NOMO-1 treated with dmso at 0.1 percent for 144 hours (cell line): ENCODE results near the gene MMD2.
A peak's percentile ranks its signal among the peaks of the same experiment; 100 is the strongest.
"Not testable (repeated sequence)": the region's sequence is repeated elsewhere in the genome, so short reads cannot be mapped to it uniquely, and the experiment has no call there.

Source experiments
- DNase-seq: peaks from one replicate; lab custom pipeline; 2025; ENCODE audit not compliant: unreplicated experiment; lab: John Stamatoyannopoulos, UW

The MMD2 gene

DNA sequence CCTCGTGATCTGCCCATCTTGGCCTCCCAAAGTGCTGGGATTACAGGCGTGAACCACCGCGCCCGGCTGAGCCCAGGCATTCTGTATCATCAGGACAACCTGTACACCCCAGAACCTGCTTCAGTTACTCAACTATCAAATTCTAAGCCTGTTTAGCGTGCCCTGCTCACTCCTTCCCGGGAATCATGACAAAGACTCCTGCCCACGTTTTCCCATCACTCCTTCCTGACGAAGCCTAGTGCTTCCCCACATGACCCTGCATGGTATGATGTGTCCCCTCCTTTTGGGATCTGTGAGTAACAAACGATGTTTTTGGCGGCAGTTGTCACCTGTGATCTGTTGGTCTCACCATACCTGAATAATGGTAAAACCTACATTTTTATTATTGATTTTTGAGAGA is 63.2 kb downstream of the MMD2 start:
- no peak for DNase-seq

DNA sequence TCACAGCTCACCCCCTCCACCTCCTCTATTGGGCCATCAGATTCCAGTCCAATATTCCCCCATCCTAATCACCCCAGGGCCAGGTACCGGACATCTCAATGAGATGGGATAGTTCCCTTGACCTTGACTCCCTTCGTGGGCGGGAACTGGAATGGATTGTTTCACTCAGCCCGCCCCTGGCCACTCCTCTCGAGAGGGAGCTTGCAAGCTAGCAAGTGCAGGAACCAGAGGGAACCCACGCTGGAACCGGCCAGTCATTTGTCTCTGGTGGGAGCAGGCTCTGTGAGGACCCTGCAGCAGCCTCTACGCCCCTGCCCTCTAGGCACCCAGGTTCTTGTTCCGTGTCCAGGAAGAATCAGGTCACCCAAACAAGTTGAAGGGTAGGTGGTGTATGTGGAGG is 64.5 kb downstream of the MMD2 start:
- no peak for DNase-seq

DNA sequence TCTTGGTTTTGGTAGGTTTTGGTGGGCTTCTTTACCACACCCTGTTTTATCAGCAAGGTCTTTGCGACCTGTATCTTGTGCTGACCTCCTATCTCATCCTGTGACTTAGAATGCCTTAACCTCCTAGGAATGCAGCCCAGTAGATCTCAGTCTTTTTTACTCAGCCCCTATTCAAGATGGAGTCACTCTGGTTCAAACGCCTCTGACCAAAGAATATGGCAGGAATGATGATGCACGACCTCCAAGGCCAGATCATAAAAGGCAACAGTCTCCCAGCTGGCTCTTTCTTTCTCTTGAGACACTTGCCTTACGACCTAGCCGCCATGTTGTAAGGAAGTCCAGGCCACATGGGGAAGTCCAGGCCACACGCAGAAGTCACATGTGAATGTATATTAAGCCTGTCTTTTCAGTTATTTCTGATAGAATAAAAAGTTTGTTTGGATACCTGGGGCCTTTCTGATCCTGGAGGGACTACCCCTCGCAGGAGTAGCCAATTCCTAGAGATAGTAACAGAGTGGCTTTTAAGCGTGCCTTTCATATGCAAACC is 65.0 kb downstream of the MMD2 start:
- DNase-seq, result no peak

DNA sequence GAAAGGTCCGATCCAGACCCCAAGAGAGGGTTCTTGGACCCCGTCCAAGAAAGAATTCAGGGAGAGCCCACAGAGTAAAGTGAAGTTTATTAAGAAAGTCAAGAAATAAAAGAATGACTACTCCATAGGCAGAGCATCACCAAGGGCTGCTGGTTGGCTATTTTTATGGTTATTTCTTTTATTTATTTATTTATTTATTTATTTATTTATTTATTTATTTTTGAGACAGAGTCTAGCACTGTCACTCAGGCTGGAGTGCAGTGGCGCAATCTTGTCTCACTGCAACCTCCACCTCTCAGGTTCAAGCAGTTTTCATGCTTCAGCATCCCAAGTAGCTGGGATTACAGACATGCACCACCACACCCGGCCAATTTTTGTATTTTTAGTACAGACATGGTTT is 65.8 kb downstream of the MMD2 start:
- not testable (repeated sequence) for DNase-seq

DNA sequence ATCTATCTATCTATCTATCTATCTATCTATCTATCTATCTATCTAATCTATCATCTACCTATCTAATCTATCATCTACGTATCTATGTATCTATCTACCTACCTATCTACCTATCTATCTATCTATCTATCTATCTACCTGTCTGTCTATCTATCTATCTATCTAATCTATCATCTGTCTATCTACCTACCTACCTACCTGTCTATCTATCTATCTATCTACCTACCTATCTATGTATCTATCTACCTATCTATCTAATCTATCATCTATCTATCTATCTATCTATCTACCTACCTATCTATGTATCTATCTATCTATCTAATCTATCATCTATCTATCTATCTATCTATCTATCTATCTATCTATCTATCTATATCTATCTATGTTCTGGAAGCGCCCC is 67.5 kb downstream of the MMD2 start:
- not testable (repeated sequence) for DNase-seq

DNA sequence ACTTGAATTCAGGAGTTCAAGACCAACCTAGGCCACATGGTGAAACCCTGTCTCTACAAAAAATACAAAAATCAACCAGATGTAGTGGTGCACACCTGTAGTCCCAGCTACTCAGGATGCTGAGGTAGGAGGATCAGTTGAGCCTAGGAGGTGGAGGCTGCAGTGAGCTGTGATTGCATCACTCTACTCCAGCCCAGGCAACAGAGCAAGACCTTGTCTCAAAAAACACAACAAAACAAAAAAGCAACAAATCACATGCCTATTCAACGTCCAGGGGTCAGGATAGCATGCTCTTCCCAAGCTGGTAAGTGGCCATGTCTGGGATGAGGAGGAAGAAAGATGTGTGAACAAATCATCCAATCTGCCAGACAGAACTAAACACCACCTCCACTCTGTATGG is 69.3 kb downstream of the MMD2 start:
- DNase-seq, result no peak

DNA sequence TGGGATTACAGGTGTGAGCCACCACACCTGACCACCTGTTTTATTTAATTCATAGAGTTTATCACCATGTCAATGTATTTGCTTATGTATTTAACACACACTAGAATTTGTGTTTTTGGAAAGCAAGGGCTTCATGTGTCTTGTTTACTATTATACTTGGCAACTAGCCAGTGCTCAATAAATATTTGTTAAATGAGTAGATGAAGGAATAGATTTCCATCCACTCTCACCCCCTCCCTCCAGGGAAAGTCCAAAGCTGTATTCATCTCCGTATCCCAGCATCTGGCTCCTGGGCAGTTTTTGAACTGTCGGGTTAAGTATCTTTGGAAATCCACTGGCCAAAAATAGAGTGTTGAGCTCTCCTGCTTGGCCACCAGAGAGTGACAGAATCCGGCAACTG is 70.8 kb downstream of the MMD2 start:
- no peak for DNase-seq

DNA sequence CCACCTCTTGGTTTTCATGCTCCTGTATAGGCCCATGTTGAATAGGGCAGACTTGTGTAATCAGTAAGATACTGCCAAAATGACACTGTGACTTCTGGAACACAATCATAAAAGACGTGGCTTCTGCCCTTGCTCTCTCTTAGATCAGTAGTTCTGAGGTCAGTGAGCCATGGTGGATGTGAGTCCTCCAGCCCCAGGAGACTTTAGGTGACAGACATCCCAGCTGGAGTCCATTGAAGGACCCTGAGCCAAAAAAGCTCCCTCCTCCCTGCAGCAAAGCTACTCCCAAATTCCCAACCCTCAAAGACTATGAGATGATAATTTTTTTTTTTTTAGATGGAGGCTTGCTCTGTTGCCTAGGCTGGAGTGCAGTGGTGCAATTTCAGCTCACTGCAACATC is 72.3 kb downstream of the MMD2 start:
- DNase-seq, result no peak

DNA sequence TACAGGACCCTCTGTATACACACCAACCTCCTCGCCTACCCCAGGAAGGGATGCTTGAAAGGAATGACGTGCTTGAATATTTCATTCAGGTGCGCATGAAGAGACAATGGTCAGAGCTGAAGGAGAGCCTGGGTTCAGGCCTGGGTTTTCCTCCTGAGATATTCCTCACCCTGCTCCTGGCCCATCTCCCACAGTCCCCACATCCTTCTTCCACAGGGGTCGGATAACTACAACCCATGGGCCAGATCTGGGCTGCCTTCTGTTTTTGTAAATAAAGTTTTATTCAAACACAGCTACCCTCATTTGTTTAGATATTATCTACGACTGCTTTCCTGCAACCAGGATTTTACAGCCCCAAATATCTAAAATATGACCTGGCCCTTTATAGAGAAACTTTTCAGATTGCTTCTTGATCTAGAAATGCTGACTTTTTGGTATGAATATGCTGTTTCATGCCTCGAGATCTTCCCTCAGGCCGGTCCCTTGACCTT is 73.6 kb downstream of the MMD2 start:
- DNase-seq, result no peak

DNA sequence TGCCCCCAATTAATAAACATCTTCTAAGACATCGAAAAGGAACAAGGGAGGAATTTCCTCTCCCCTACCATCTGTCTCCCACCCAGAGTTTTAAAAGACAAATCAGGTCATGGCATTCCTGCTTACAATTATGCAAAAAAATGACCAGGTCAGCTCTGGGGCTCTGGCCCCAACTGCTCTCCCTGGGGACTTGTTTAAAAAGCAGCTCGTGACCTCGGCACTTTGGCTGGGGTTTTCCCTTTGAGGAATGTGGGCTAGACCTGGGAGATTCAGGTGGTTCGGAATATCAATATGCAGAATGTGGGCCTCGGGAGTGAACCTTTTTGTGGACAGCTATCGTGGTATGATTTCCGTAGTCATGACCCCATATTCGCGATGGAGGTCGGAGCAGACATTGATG is 74.8 kb downstream of the MMD2 start:
- no peak for DNase-seq

DNA sequence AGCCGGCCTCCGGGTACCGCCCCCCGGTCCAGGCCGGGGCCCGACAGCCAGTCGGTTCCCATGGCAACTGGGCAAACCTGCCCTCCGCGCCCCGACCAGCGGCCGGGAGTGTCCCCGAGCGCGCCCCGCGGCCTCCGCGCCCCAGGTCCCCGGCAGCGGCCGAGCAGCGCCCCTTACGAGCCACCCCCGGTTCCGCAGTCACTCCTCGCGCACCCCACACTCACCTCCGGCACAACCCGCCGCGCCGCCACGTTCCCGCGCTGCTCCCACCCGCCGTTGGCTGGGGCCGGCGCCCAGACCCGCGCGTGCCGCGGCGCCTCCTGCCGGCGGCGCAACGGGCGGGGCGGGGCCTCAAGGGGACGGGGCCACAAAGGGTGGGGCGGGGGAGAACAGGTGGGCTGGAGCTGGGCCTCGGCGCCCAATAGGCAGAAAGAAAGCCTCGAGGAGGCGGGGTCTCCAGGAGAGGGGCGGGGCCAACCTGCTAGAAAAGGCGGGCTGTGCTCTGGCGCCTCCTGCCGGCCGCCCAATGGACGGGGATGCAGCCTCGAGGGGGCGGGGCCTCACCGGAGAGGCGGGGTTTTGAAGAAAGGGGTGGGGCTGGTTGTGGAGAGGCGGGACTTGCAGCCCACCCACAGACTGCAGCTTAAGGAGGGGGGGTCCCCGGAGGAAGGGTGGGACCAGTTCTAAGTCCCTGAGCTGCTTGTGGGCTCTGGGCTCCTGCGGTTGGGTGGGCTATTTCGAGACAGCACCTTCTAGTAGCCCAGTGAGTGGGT is 75.4 kb downstream of the MMD2 start, which contains the start of gene RADIL:
RADIL (minus strand) TSS at position 345 of the 773 bp plus-strand sequence. CDS start 5,577 bp downstream, outside the sequence.
- DNase-seq, result peak; percentile 45

DNA sequence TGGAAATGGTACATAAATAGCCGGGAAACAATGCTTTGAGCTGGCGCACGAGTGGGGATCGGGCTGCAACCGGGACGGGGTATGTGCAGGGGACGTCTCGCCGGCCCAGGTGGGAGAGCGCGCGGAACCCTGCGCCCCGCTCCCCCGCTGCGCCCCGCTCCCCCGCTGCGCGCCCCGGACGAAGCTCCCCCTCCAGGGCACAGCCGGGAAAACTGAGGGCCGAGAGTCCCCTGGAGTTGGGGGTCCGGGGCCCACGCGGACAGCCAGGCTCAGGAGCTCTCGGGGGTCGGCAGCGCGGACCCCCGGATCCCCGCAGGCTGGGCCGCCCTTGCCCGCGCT is 76.0 kb downstream of the MMD2 start:
- DNase-seq, result no peak

DNA sequence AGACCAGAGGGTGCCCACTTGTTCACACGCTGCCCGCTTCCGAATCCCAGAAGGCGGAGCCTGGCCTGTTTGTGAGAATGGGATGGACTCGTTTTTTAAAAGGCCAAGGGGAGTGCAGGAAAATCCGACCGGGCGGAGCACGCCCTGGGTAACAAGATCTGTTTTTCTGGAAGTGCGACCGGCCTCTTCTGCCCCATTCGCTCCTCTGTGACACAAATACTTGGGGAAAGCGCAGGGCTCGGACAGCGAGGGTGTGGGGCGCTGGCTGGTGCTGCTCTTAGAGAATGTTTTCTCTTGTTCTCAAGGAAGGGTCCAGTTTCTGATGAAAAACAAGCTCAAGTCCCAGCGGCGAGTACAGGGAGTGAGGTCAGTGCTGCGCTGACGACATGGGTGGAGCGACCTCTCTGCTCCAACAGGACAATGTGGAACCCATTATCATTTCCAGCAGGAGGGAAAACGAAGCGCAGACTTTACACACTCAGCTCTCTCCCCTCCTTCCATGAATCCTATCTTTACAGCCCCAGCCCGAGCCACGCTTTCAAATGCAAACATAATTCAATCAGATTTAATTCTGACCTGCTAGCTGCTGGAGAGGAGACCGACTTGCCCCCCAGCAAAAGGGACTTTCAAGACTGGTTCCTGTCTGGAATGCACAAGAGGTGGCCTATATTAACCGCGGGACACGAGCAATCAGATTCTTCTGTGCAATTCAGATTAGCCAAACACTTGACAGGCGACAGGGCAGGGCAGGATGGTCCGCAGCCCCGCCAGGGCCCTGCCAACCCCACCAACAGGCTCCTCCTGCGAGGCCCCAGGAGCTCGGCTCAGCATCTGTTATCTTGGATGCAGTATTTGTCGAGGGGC is 76.6 kb downstream of the MMD2 start:
- no peak for DNase-seq

DNA sequence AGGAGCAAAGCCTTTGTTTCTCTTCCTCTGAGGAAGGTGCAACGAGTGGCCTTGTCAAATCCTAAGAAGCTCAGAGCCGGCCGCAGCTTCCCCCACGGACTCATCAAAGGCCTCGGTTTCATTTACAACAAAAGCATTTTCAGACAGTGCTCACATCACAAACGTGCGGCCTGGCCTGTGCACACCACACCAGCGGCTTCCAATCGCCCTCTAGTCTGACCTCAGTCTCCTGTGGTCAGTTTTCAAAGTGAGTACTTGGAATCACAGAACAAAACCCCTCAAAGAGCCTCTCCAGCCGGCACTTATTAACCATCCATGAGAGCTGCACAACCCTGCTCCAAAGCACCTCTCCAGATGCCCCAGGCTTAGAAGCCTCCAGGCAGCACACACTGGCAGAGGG is 78.8 kb downstream of the MMD2 start:
- no peak for DNase-seq

DNA sequence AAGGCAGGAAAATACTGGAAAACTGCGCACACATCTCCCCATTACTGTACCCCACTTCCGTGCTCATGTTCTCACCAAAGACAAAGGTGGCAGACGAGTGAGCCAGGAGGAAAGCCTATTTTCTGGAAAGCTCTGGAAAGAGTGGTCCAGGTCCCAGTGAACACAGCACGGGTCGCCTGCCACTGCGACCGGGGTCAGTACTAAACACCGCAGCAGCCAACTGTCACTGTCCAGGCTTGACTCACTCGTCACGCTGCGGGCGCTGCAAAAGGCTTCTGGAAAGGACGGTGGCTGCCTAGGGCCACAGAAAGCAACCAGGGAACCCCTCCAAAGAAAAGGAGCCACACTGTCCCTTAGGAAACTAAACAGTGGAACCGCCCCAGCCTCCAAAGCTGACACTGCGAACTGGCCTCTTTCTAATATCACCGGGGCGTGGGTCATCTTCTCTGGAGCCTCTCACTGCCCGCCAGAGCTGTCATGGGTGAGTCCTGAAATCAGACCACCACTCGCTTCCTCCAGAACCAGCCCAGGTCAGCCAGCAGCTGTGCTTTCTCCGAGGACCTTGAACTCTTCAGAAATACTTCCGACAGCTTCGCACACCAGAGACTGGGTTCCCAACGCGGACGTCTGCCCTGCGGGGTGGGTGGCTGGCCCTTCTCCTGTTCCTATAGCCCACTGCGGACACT is 79.4 kb downstream of the MMD2 start:
- no peak for DNase-seq

DNA sequence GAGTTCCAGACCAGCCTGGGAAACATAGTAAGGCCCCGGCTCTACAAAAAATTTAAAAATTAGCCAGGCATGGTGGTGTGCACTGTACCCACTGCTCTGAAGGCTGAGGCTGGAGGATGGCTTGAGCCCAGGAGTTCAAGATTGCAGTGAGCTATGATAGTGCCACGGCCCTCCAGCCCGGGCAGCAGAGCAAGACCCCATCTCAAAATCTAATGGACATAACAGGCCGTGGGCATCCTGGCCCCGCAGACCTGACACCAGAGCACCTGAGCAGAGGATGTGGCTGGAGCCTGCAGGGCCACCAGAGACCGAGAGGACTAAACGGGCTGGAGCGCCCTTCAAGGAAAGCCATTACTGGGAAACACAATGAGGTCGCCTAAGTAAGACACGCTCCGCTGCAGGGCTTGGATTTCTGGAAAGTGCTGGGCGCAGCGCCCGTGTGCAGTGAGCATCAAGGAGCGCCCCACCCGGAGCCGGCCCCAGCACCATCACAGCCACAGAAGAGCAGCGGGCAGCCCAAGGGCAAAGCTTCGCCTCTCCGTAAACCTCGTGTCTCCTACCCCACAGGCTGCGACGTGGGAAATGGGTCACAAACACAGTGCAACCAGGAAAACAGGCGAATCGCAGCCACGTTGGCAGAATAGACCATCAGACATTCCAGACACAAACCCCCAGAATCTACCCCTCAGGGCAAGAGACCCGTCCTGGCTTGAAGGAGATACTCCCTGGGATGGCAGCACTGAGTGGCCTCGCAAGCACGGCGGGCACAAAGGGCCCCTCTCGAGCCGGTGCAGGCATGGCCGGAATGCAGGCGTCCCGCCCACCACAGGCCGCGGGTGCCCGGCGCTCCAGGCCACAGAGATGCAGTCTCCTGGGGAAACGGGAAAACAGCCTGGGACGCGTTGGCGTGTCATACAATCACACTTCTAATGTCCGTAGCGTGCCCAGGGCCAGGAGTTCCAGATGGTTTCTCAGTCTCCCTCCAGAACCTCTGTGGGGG is 80.4 kb downstream of the MMD2 start:
- DNase-seq, result no peak

DNA sequence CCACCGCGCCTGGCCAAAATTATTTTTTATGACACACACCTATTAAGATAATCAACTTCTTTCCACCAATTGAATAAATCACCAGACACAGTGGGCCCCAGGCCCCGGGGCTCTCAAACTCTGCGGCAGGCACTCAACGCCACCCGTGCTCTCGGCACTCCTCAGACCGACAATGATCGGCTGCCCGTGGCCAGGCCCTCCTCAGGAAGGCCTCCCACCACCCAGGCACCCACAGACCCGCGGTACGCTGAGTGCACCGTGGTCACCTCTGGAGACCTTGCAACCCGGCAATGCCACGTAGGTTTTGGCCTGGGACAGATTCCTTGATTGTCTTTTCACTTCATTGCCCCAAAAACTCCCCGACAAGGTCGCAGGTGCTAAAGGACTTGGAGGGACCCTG is 82.4 kb downstream of the MMD2 start:
- DNase-seq, result no peak

DNA sequence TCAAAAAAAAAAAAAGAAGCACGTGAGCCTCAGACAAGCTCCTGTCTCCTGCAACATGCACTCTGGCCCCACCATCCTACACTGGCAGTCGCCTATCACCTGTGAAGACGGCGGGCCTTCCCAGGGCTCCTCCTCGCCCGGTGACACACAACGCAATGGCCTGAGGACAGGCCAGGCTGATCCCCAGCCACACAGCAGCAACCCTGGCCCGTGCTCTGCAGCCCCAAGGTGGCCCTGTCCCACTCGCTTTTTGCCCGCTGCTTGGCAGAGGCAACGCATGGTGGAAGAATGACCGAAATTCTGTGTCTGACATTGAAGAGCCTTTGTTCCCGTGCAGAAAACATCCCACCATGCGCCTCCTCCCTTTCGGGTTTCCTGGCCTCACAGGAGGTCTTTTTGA is 83.6 kb downstream of the MMD2 start:
- DNase-seq, result no peak

DNA sequence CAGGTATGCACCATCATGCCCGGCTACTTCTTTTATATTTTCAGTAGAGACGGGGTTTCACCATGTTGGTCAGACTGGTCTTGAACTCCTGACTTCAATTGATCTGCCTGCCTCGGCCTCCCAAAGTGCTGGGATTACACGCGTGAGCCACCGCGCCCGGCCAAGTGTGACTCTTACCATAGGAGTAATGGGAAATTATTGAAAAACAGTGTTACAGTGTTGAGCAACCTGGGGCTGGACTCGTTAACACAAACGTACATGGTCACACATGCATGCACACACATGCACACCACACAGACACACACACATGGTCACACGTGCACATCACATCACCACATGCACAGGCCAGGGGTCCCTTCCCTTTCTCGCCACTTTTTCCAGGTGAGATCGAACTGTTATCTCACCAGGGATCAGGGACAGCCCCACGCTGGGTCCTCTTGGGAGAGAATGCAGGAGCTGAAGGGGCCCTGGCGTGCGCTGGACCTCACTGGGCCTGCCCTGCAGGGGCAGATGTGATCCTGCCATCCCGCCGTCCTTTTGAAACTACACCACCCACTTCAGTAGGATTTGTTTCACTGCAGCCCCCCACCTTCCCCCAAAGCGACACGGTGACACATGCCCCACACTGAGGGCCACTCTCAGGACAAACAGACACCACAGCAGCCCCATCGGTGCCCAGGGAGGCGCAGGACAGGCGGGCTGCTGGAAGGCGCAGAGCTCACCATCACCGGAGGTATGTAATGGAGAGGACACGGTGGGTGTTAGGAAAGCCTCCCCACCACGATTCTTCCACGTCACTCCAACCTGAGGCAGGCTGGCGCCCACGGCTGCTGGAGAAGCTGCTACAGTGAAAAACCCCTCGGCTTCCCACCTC is 85.7 kb downstream of the MMD2 start:
- DNase-seq, result no peak
